Measurements from ENCODE around the gene JAK1. TPM values are rescaled to one million over a fixed set of nuclear protein-coding genes. Genes with fewer than 3 reads are reported as not detected.

JAK1 gene
- total and polyA plus RNA-seq, 9 of the 15 experiments (the other 6 are each of a cell fraction or from before 2014, with no cell fraction given) = 9.7 to 44.1 (median 42.5) TPM

DNA sequence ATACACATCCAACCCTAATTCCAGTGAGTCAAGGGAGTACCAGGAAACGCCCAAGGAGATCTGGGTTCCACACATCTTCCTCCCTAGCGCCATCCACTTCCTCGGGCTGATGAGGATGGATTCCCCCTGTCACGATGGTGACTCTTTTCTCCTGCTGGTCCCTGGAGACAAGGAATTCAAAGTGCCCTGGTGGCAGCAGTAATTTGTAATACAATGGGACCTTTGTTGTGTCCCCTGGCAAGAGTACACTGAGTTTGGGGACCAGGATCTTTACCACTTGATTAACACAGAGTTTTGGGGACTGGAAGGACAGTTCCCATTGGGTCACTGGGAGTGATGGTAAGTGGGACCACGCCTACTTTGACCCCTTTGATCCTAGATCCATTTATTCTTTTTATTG lies 9.4 kb upstream of the JAK1 start:
- no peak overlapping the region for H3K4me3 ChIP-seq
- H3K9me1 ChIP-seq (ENCODE audit: control insufficient read depth, insufficient read depth, low read length) = no peaks in the 10 kb centered on the region
- no peak overlapping the region for H3K9ac ChIP-seq (ENCODE audit: insufficient read depth in 1 of 2, low read depth in 2 of 2, low read length in 2 of 2)
- intact Hi-C loops (cut with micrococcal nuclease) (no loop called here), in situ Hi-C loops (cut with MboI) (no loop called here)
- no peak overlapping the region for H3K4me2 ChIP-seq (ENCODE audit: insufficient read depth, low read length)
- CTCF ChIA-PET (ENCODE audit: low intra/inter-chr PET ratio) = no interaction called here
- DNase-seq (ENCODE audit: extremely low read depth in 1 of 4, low spot score in 3 of 4) = no peak
- FAIRE-seq = no peak
- POLR2A ChIA-PET = interaction anchor here (0.5 to 1.2 kb wide), 3 partner anchors 9 to 170 kb away, joined by 3 to 5 read pairs (median 4); no protein-coding TSS in a partner anchor
- H3K4me1 ChIP-seq (replicated peaks in 1 of 2; ENCODE audit: control insufficient read depth in 2 of 2, insufficient read depth in 2 of 2, low read length in 2 of 2) = no peaks in the 10 kb centered on the region
- no peaks in the 10 kb centered on the region for H3K36me3 ChIP-seq (ENCODE audit: control insufficient read depth, insufficient read depth, low read length)
- H4K20me1 ChIP-seq (replicated peaks; ENCODE audit: control insufficient read depth, insufficient read depth, low read length) = no peaks in the 10 kb centered on the region
- TF ChIP-seq BDP1 (IDR thresholded peaks at IDR 0.05; ENCODE audit: insufficient read depth, insufficient read length) (no peak), NR1H2 (CRISPR knock-in tag; IDR thresholded peaks at IDR 0.05) (no peak), TBL1XR1 (IDR thresholded peaks at IDR 0.05; ENCODE audit: low read length in 2 of 2) (no peak), HES1 (IDR thresholded peaks at IDR 0.05; ENCODE audit: low read depth) (no peak), BHLHE40 (IDR thresholded peaks at IDR 0.05; ENCODE audit: low read length) (no peak), CEBPB (tag; IDR thresholded peaks at IDR 0.05) (no peak), ZSCAN29 (IDR thresholded peaks at IDR 0.05) (no peak), NFIC (IDR thresholded peaks at IDR 0.05) (no peak)
- TF ChIP-seq, protein P1, sequence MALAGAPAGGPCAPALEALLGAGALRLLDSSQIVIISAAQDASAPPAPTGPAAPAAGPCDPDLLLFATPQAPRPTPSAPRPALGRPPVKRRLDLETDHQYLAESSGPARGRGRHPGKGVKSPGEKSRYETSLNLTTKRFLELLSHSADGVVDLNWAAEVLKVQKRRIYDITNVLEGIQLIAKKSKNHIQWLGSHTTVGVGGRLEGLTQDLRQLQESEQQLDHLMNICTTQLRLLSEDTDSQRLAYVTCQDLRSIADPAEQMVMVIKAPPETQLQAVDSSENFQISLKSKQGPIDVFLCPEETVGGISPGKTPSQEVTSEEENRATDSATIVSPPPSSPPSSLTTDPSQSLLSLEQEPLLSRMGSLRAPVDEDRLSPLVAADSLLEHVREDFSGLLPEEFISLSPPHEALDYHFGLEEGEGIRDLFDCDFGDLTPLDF (CRISPR knock-in tag; IDR thresholded peaks at IDR 0.05) = no peak
- TF ChIP-seq, protein P2, sequence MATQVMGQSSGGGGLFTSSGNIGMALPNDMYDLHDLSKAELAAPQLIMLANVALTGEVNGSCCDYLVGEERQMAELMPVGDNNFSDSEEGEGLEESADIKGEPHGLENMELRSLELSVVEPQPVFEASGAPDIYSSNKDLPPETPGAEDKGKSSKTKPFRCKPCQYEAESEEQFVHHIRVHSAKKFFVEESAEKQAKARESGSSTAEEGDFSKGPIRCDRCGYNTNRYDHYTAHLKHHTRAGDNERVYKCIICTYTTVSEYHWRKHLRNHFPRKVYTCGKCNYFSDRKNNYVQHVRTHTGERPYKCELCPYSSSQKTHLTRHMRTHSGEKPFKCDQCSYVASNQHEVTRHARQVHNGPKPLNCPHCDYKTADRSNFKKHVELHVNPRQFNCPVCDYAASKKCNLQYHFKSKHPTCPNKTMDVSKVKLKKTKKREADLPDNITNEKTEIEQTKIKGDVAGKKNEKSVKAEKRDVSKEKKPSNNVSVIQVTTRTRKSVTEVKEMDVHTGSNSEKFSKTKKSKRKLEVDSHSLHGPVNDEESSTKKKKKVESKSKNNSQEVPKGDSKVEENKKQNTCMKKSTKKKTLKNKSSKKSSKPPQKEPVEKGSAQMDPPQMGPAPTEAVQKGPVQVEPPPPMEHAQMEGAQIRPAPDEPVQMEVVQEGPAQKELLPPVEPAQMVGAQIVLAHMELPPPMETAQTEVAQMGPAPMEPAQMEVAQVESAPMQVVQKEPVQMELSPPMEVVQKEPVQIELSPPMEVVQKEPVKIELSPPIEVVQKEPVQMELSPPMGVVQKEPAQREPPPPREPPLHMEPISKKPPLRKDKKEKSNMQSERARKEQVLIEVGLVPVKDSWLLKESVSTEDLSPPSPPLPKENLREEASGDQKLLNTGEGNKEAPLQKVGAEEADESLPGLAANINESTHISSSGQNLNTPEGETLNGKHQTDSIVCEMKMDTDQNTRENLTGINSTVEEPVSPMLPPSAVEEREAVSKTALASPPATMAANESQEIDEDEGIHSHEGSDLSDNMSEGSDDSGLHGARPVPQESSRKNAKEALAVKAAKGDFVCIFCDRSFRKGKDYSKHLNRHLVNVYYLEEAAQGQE (IDR thresholded peaks at IDR 0.05; ENCODE audit: borderline replicate concordance) = no peak
- TF ChIP-seq, protein P2 (CRISPR knock-in tag; IDR thresholded peaks at IDR 0.05; ENCODE audit: low read depth) = no peak
- H3K79me2 ChIP-seq (ENCODE audit: control insufficient read depth, insufficient read depth, low read length) = no peaks in the 10 kb centered on the region
- H3K27ac ChIP-seq (ENCODE audit: extremely low read depth, low read depth, low read length) = no peak overlapping the region
- no peaks in the 10 kb centered on the region for H3K9me3 ChIP-seq (replicated peaks; ENCODE audit: control insufficient read depth, insufficient read depth, low read depth, low read length)
- no peak overlapping the region for H2AFZ ChIP-seq (ENCODE audit: low read depth, low read length)
- H3K27me3 ChIP-seq (ENCODE audit: control insufficient read depth in 2 of 2, insufficient read depth in 2 of 2, low read length in 2 of 2) = no peaks in the 10 kb centered on the region
- 21% methylated on average over 5 of the region's 5 CpGs for WGBS (ENCODE audit: insufficient coverage, low coverage, missing lambda C conversion rate)
- BruUV-seq (replicated peaks) = no TSS peak
- peak; percentile 20; the same call in 2 of the 3 replicates for ATAC-seq

Data from K562 (cell line).